ENCODE data around the gene HMCN2. TPM values are rescaled to one million over a fixed set of nuclear protein-coding genes. Genes with fewer than 3 reads are reported as not detected.
"Not testable (repeated sequence)": the region's sequence is repeated elsewhere in the genome, so short reads cannot be mapped to it uniquely, and the experiment has no call there.

Gene HMCN2
- total RNA-seq, 4 donors from 2014 or later: 1.8 to 46.7 (median 24.4) TPM

- Histone ChIP-seq H3K36me3 (no peaks in the 10 kb centered on the region), H3K27ac (peak overlapping the region; percentile 25 to 86), H3K27me3 (no peaks in the 10 kb centered on the region), H3K4me1 (peaks cover 0 to 6% of the 10 kb centered on the region in 2 donors), H3K4me3 (no peak overlapping the region), H3K9me3 (no peaks in the 10 kb centered on the region)
- no peak for DNase-seq
- intact Hi-C loops (cut with DNase I; ENCODE audit: low total_unique reads): no loop called here
- TF ChIP-seq CTCF (IDR thresholded peaks at IDR 0.05) (no peak), POLR2A (IDR thresholded peaks at IDR 0.05) (no peak)
Observed at GRCh38 chr9:130268521-130269211, 3.1 kb downstream of the HMCN2 start.

GRCh38 chr9:130271473-130271872 lies 5.9 kb downstream of the HMCN2 start:
- no peaks in the 10 kb centered on the region for H3K9me3 ChIP-seq
- DNase-seq: no peak
- TF ChIP-seq POLR2A (IDR thresholded peaks at IDR 0.05) (no peak), CTCF (IDR thresholded peaks at IDR 0.05) (no peak)
- H3K36me3 ChIP-seq: no peaks in the 10 kb centered on the region
- no peak overlapping the region for H3K4me3 ChIP-seq
- no peaks in the 10 kb centered on the region for H3K4me1 ChIP-seq
- no peaks in the 10 kb centered on the region for H3K27me3 ChIP-seq
- peak overlapping the region in 1 of 2 donors; percentile 86 for H3K27ac ChIP-seq
- intact Hi-C loops (cut with DNase I; ENCODE audit: low total_unique reads): no loop called here

GRCh38 chr9:130275156-130275555 lies 9.6 kb downstream of the HMCN2 start:
- Histone ChIP-seq H3K36me3 (no peaks in the 10 kb centered on the region), H3K27me3 (no peaks in the 10 kb centered on the region), H3K9me3 (no peaks in the 10 kb centered on the region), H3K4me1 (no peaks in the 10 kb centered on the region), H3K4me3 (no peak overlapping the region), H3K27ac (no peak overlapping the region)
- TF ChIP-seq POLR2A (IDR thresholded peaks at IDR 0.05) (no peak), CTCF (IDR thresholded peaks at IDR 0.05) (no peak)
- DNase-seq: no peak
- intact Hi-C loops (cut with DNase I; ENCODE audit: low total_unique reads): no loop called here

GRCh38 chr9:130276121-130276520 lies 10.6 kb downstream of the HMCN2 start:
- no peaks in the 10 kb centered on the region for H3K4me1 ChIP-seq
- H3K4me3 ChIP-seq: no peak overlapping the region
- intact Hi-C loops (cut with DNase I; ENCODE audit: low total_unique reads): no loop called here
- no peak for DNase-seq
- no peak overlapping the region for H3K27ac ChIP-seq
- H3K27me3 ChIP-seq: no peaks in the 10 kb centered on the region
- H3K9me3 ChIP-seq: no peaks in the 10 kb centered on the region
- no peak for TF ChIP-seq POLR2A (IDR thresholded peaks at IDR 0.05)
- no peak for TF ChIP-seq CTCF (IDR thresholded peaks at IDR 0.05)
- no peaks in the 10 kb centered on the region for H3K36me3 ChIP-seq

GRCh38 chr9:130276955-130277354 lies 11.4 kb downstream of the HMCN2 start:
- TF ChIP-seq CTCF (IDR thresholded peaks at IDR 0.05): no peak
- TF ChIP-seq POLR2A (IDR thresholded peaks at IDR 0.05): no peak
- Histone ChIP-seq H3K27ac (no peak overlapping the region), H3K27me3 (no peaks in the 10 kb centered on the region), H3K4me3 (no peak overlapping the region), H3K4me1 (no peaks in the 10 kb centered on the region), H3K9me3 (no peaks in the 10 kb centered on the region), H3K36me3 (no peaks in the 10 kb centered on the region)
- intact Hi-C loops (cut with DNase I; ENCODE audit: low total_unique reads): no loop called here
- DNase-seq: no peak

GRCh38 chr9:130277525-130277924 lies 12.0 kb downstream of the HMCN2 start:
- H3K36me3 ChIP-seq; H3K9me3 ChIP-seq; H3K27me3 ChIP-seq; intact Hi-C loops (cut with DNase I; ENCODE audit: low total_unique reads); H3K4me3 ChIP-seq; DNase-seq; H3K4me1 ChIP-seq; H3K27ac ChIP-seq: not testable (repeated sequence)

Data from uterus (tissue), 4 donors.